G401 (cell line): ENCODE data around the gene CDR2L. TPM values are rescaled to one million over a fixed set of nuclear protein-coding genes. Genes with fewer than 3 reads are reported as not detected.
"Not testable (repeated sequence)": the region's sequence is repeated elsewhere in the genome, so short reads cannot be mapped to it uniquely, and the experiment has no call there.

Experiments used
- DNase-seq: peaks from one replicate; pipeline ENCODE4 v3.0.0-alpha.2; 2015; ENCODE audit warnings: low spot score
- in situ Hi-C: cut with HindIII; loops from 2 replicates; pipeline ENCODE4 v1.10.0; 2016; ENCODE audit warnings: low sequenced_read_pairs, mixed read lengths
- total RNA-seq: library from RNA; depleted of rRNA; stranded (reverse); fragments of >200 nt; shearing (Covaris generic); gene quantifications from 2 replicates; pipeline ENCODE4 v1.2.3, GENCODE V29; 2014

CDR2L gene
- total RNA-seq, 1 experiment from 2014 or later: 24.4 TPM

GRCh38 chr17:74975943-74976342 lies 11.5 kb upstream of the CDR2L start:
- in situ Hi-C loops: no loop called here
- DNase-seq: no peak

GRCh38 chr17:74977802-74978201 lies 9.6 kb upstream of the CDR2L start:
- in situ Hi-C loops: no loop called here
- no peak for DNase-seq

- DNase-seq: no peak
- in situ Hi-C loops: no loop called here
Observed at GRCh38 chr17:74978240-74978639, 9.2 kb upstream of the CDR2L start.

- DNase-seq: no peak
- in situ Hi-C loops: no loop called here
Observed at GRCh38 chr17:74979408-74980146, 7.9 kb upstream of the CDR2L start.

- in situ Hi-C loops: no loop called here
- no peak for DNase-seq
Observed at GRCh38 chr17:74981318-74981978, 6.0 kb upstream of the CDR2L start.

GRCh38 chr17:74981979-74982662 lies 5.3 kb upstream of the CDR2L start:
- DNase-seq: peak; percentile 86
- in situ Hi-C loops: no loop called here

- in situ Hi-C loops: not testable (repeated sequence)
- peak; percentile 74 for DNase-seq
Observed at GRCh38 chr17:74982663-74983313, 4.6 kb upstream of the CDR2L start.

GRCh38 chr17:74986206-74986576 lies 1.2 kb upstream of the CDR2L start:
- in situ Hi-C loops: no loop called here
- no peak for DNase-seq

- in situ Hi-C loops: no loop called here
- peak; percentile 73 for DNase-seq
Observed at GRCh38 chr17:74987909-74988711, 678 bp downstream of the CDR2L start.

- in situ Hi-C loops: no loop called here
Observed at GRCh38 chr17:74990581-74991105, 3.2 kb downstream of the CDR2L start.

GRCh38 chr17:74992223-74992622 lies 4.8 kb downstream of the CDR2L start:
- no peak for DNase-seq
- in situ Hi-C loops: no loop called here

More at GRCh38 chr17:74990581-74991105, 3.2 kb downstream of the CDR2L start:
- peak; percentile 66 for DNase-seq

GRCh38 chr17:74994440-74994839 lies 7.0 kb downstream of the CDR2L start:
- DNase-seq: no peak
- in situ Hi-C loops: no loop called here

- no peak for DNase-seq
- in situ Hi-C loops: no loop called here
Observed at GRCh38 chr17:74995847-74996246, 8.4 kb downstream of the CDR2L start.

- in situ Hi-C loops: no loop called here
- DNase-seq: peak; percentile 86
Observed at GRCh38 chr17:74998783-74999182, 11.4 kb downstream of the CDR2L start.

GRCh38 chr17:74999523-74999922 lies 12.1 kb downstream of the CDR2L start:
- in situ Hi-C loops: no loop called here

GRCh38 chr17:75001915-75002843 lies 14.7 kb downstream of the CDR2L start:
- DNase-seq: peak; percentile 61
- in situ Hi-C loops: no loop called here

More at GRCh38 chr17:74999523-74999922, 12.1 kb downstream of the CDR2L start:
- DNase-seq: no peak

- peak; percentile 49 for DNase-seq
- in situ Hi-C loops: no loop called here
Observed at GRCh38 chr17:75003070-75003956, 15.9 kb downstream of the CDR2L start.
